Right kidney (tissue), 1 donor: ENCODE measurements around the gene HMOX2.

Source experiments
- DNase-seq: peaks from one replicate; pipeline ENCODE4 v3.0.0-alpha.2; 2016

HMOX2 gene

DNA sequence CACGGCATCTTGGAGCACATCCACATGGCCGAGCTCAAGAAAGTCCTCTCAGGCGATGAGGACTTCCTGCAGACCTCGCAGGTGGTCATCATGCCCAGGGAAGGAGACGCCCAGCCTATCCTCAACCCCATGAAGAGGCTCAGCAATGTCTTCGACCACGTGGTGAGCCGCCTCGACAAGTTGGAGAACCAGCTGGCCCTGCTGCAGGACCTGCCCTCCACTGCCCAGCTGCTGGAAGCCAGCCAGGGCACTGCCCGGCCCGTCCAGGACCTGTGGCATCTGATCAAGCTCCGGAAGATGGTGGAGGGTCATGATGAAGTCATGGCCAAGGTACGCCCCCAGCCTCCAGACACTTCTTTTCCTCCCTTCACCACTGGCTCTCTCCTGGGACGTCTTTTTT is 80.4 kb downstream of the HMOX2 start:
- DNase-seq, result no peak

DNA sequence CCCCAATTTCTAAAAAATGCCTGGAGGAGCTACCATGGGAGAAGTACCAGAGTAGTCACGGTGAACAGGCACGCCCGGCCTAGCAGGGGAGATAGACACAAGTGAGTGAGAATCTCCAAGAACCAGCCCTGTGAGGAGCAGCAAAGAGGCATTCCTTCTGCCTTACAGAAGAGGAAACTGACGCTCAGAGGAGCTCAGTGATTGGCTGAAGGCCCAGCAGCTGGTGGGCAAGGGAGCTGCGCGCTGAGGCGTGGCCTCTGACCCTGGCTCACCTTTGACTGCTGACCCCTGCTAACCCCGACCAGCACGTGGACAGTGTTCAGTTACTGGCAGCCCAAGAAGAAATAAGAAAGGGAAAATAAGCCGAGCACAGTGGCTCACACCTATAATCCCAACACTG is 81.8 kb downstream of the HMOX2 start:
- no peak for DNase-seq
